SK-N-SH treated with all-trans-retinoic acid at 6 μM for 48 hours (cell line): ENCODE data around the gene XKRX.
A peak's percentile ranks its signal among the peaks of the same experiment; 100 is the strongest.

Experiments used
- ATAC-seq: fragments of 200-7000 bp; cut with Tn5 transposase; 3 replicates; pipeline ENCODE4 v1.9.1; 2020; ENCODE audit warnings: mild to moderate bottlenecking, moderate library complexity
- ARNTL ChIP-seq: fragments of 450-650 bp; formaldehyde crosslinking; IDR thresholded peaks from 2 replicates; pipeline ENCODE4 v1.5.0; 2020; ENCODE audit warnings: low read depth, mild to moderate bottlenecking, moderate library complexity, borderline replicate concordance
- CSDC2 ChIP-seq: fragments of 250-450 bp; sonication (Bioruptor Pico); IDR thresholded peaks from 2 replicates; pipeline ENCODE4 v1.5.0; 2020; ENCODE audit warnings: mild to moderate bottlenecking, moderate library complexity
- GLIS3 ChIP-seq: fragments of 250-450 bp; sonication (Bioruptor Pico); IDR thresholded peaks from 2 replicates; pipeline ENCODE4 v1.5.0; 2020; ENCODE audit warnings: mild to moderate bottlenecking, moderate library complexity
- OSR1 ChIP-seq: fragments of 250-450 bp; sonication (Bioruptor Pico); IDR thresholded peaks from 2 replicates; pipeline ENCODE4 v1.8.0; 2022; ENCODE audit warnings: moderate library complexity, mild to moderate bottlenecking, inconsistent platforms
- SNAI2 ChIP-seq: fragments of 250-450 bp; sonication (Bioruptor Pico); IDR thresholded peaks from 2 replicates; pipeline ENCODE4 v1.5.0; 2020; ENCODE audit warnings: mild to moderate bottlenecking, moderate library complexity
- TCF4 ChIP-seq: fragments of 250-450 bp; sonication (Bioruptor Pico); IDR thresholded peaks from 2 replicates; pipeline ENCODE4 v1.8.0; 2021; ENCODE audit warnings: mild to moderate bottlenecking, moderate library complexity, borderline replicate concordance
- ZFP3 ChIP-seq: fragments of 250-450 bp; sonication (Bioruptor Pico); IDR thresholded peaks from 2 replicates; pipeline ENCODE4 v1.5.0; 2020; ENCODE audit warnings: mild to moderate bottlenecking, moderate library complexity
- ZFP30 ChIP-seq: fragments of 450-650 bp; formaldehyde crosslinking; IDR thresholded peaks from 2 replicates; pipeline ENCODE4 v1.5.0; 2022; ENCODE audit warnings: mild to moderate bottlenecking, moderate library complexity
- ZNF565 ChIP-seq: fragments of 450-650 bp; formaldehyde crosslinking; conservative IDR thresholded peaks from 2 replicates; pipeline ENCODE4 v1.5.0; 2020; ENCODE audit warnings: low read depth, mild to moderate bottlenecking, moderate library complexity
- ZNF70 ChIP-seq: fragments of 450-650 bp; formaldehyde crosslinking; IDR thresholded peaks from 2 replicates; pipeline ENCODE4 v1.5.0; 2020; ENCODE audit warnings: mild to moderate bottlenecking, moderate library complexity
- TF ChIP-seq, protein P1 (sequence below): fragments of 250-450 bp; sonication (Bioruptor Pico); IDR thresholded peaks from 2 replicates; pipeline ENCODE4 v1.5.1; 2021; ENCODE audit warnings: mild to moderate bottlenecking, moderate library complexity
- TF ChIP-seq, protein P2 (sequence below): fragments of 250-450 bp; sonication (Bioruptor Pico); IDR thresholded peaks from 2 replicates; pipeline ENCODE4 v1.5.1; 2020; ENCODE audit warnings: low read depth, mild to moderate bottlenecking, moderate library complexity
- TF ChIP-seq, protein P3 (sequence below): fragments of 250-450 bp; sonication (Bioruptor Pico); IDR thresholded peaks from 2 replicates; pipeline ENCODE4 v1.8.0; 2020; ENCODE audit warnings: mild to moderate bottlenecking, moderate library complexity, borderline replicate concordance

XKRX gene

DNA sequence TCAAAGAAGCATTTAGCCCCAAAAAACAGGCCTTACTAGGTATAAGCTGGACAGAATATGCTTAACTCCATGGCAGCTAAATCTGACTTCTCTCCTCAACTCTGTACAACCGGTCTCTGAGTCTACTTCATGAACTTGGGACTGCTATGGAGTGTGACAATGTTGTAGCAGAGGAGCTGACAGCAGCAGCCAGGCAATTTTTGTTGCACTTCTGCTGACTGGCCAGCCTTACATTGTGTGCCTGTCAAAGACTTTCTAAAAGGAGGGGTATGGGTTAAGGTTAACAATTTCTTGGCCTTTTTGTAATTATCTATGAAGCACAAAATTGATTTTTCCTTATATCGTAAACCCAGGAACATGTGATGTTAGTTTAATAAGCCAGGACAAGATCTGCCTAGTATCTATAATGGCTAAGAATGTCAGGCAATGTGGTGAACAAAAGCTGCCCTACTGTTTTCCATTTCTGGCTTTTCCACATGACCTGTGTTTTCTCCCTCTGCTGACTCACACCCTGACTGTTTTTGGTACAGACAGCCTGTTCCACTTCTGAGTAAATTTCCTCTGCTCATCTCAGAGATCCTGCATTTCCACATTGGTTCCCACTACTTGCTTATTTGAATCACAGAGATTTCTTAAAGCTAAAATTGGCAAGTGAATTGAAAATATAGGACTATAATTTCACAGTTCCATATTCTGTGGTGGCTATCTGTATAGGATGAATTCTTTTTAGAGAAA is 63.9 kb downstream of the XKRX start:
- TF ChIP-seq ZFP3 (CRISPR knock-in tag) (no peak), ZFP30 (no peak), TCF4 (no peak), GLIS3 (no peak), ZNF565 (CRISPR knock-in tag) (no peak), ARNTL (CRISPR knock-in tag) (no peak), OSR1 (CRISPR knock-in tag) (no peak), CSDC2 (CRISPR knock-in tag) (no peak), SNAI2 (CRISPR knock-in tag) (no peak), ZNF70 (CRISPR knock-in tag) (no peak)
- TF ChIP-seq, protein P1, sequence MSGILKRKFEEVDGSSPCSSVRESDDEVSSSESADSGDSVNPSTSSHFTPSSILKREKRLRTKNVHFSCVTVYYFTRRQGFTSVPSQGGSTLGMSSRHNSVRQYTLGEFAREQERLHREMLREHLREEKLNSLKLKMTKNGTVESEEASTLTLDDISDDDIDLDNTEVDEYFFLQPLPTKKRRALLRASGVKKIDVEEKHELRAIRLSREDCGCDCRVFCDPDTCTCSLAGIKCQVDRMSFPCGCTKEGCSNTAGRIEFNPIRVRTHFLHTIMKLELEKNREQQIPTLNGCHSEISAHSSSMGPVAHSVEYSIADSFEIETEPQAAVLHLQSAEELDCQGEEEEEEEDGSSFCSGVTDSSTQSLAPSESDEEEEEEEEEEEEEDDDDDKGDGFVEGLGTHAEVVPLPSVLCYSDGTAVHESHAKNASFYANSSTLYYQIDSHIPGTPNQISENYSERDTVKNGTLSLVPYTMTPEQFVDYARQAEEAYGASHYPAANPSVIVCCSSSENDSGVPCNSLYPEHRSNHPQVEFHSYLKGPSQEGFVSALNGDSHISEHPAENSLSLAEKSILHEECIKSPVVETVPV (CRISPR knock-in tag) = no peak
- TF ChIP-seq, protein P2, sequence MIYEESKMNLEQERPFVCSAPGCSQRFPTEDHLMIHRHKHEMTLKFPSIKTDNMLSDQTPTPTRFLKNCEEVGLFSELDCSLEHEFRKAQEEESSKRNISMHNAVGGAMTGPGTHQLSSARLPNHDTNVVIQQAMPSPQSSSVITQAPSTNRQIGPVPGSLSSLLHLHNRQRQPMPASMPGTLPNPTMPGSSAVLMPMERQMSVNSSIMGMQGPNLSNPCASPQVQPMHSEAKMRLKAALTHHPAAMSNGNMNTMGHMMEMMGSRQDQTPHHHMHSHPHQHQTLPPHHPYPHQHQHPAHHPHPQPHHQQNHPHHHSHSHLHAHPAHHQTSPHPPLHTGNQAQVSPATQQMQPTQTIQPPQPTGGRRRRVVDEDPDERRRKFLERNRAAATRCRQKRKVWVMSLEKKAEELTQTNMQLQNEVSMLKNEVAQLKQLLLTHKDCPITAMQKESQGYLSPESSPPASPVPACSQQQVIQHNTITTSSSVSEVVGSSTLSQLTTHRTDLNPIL (CRISPR knock-in tag) = no peak
- TF ChIP-seq, protein P3, sequence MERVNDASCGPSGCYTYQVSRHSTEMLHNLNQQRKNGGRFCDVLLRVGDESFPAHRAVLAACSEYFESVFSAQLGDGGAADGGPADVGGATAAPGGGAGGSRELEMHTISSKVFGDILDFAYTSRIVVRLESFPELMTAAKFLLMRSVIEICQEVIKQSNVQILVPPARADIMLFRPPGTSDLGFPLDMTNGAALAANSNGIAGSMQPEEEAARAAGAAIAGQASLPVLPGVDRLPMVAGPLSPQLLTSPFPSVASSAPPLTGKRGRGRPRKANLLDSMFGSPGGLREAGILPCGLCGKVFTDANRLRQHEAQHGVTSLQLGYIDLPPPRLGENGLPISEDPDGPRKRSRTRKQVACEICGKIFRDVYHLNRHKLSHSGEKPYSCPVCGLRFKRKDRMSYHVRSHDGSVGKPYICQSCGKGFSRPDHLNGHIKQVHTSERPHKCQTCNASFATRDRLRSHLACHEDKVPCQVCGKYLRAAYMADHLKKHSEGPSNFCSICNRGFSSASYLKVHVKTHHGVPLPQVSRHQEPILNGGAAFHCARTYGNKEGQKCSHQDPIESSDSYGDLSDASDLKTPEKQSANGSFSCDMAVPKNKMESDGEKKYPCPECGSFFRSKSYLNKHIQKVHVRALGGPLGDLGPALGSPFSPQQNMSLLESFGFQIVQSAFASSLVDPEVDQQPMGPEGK (CRISPR knock-in tag) = no peak
- ATAC-seq = peak; percentile 73
